HepG2 (cell line): ENCODE data around the gene ZNF831. TPM values are rescaled to one million over a fixed set of nuclear protein-coding genes. Genes with fewer than 3 reads are reported as not detected.

Experiments used
- BCLAF1 ChIP-seq: fragments of 450-650 bp; IDR thresholded peaks from 2 replicates; pipeline ENCODE4 v1.6.1; 2017; ENCODE audit warnings: mild to moderate bottlenecking
- DMAP1 ChIP-seq: IDR thresholded peaks from 2 replicates; pipeline ENCODE4 v1.6.1; 2016
- DPF2 ChIP-seq: sonication (generic); formaldehyde crosslinking; IDR thresholded peaks from 2 replicates; pipeline ENCODE4 v1.4.0; 2020; ENCODE audit warnings: mild to moderate bottlenecking, low read depth, missing genetic modification reagents, borderline replicate concordance
- ELF3 ChIP-seq: IDR thresholded peaks from 2 replicates; pipeline ENCODE4 v1.6.1; 2016; ENCODE audit warnings: missing genetic modification reagents, missing compliant biosample characterization
- HMGXB4 ChIP-seq, 2 experiments: sonication (generic) in 1 of 2; formaldehyde crosslinking in 1 of 2; IDR thresholded peaks; 2 replicates each; pipeline versions ENCODE4 v1.4.0 to v1.6.1; 2018 to 2020; ENCODE audit warnings: missing genetic modification reagents in 2 of 2, borderline replicate concordance in 1 of 2, low read depth in 1 of 2, mild to moderate bottlenecking in 1 of 2, missing biosample characterization in 1 of 2
- JARID2 ChIP-seq: sonication (generic); formaldehyde crosslinking; IDR thresholded peaks from 2 replicates; pipeline ENCODE4 v1.8.1; 2023; ENCODE audit warnings: missing genetic modification reagents, inconsistent platforms; ENCODE audit not compliant: insufficient replicate concordance
- MEIS2 ChIP-seq: sonication (generic); formaldehyde crosslinking; IDR thresholded peaks from 2 replicates; pipeline ENCODE4 v1.9.0; 2021; ENCODE audit warnings: mild to moderate bottlenecking, missing genetic modification reagents
- PRPF4 ChIP-seq: fragments of 200-400 bp; formaldehyde crosslinking; IDR thresholded peaks from 2 replicates; pipeline ENCODE4 v1.6.1; 2016; ENCODE audit warnings: low read length, low read depth; ENCODE audit not compliant: poor library complexity, severe bottlenecking
- SIX1 ChIP-seq: sonication (generic); formaldehyde crosslinking; IDR thresholded peaks from 2 replicates; pipeline ENCODE4 v1.4.0; 2020; ENCODE audit warnings: missing genetic modification reagents, borderline replicate concordance
- TBL1XR1 ChIP-seq: fragments of 150-350 bp; IDR thresholded peaks from 2 replicates; pipeline ENCODE4 v1.6.1; 2014; ENCODE audit warnings: borderline replicate concordance, low read length; ENCODE audit not compliant: partially characterized antibody
- ZC3H13 ChIP-seq: sonication (generic); formaldehyde crosslinking; IDR thresholded peaks from 2 replicates; pipeline ENCODE4 v1.8.1; 2023; ENCODE audit warnings: mild to moderate bottlenecking, missing genetic modification reagents, moderate library complexity
- ZFP90 ChIP-seq: sonication (generic); formaldehyde crosslinking; IDR thresholded peaks from 2 replicates; pipeline ENCODE4 v1.8.0; 2022; ENCODE audit warnings: missing genetic modification reagents, mild to moderate bottlenecking, inconsistent platforms, borderline replicate concordance
- ZFP91 ChIP-seq: sonication (generic); formaldehyde crosslinking; IDR thresholded peaks from 2 replicates; pipeline ENCODE4 v1.9.0; 2022; ENCODE audit warnings: missing genetic modification reagents, mild to moderate bottlenecking, borderline replicate concordance
- ZNF232 ChIP-seq: sonication (generic); formaldehyde crosslinking; IDR thresholded peaks from 2 replicates; pipeline ENCODE4 v1.4.0; 2020; ENCODE audit warnings: missing genetic modification reagents, borderline replicate concordance
- ZNF253 ChIP-seq: sonication (generic); formaldehyde crosslinking; IDR thresholded peaks from 2 replicates; pipeline ENCODE4 v1.8.0; 2022; ENCODE audit warnings: mild to moderate bottlenecking, missing genetic modification reagents, borderline replicate concordance
- ZNF567 ChIP-seq: sonication (generic); formaldehyde crosslinking; IDR thresholded peaks from 2 replicates; pipeline ENCODE4 v1.8.1; 2023; ENCODE audit warnings: mild to moderate bottlenecking, missing genetic modification reagents, borderline replicate concordance
- ZNF589 ChIP-seq: sonication (generic); formaldehyde crosslinking; conservative IDR thresholded peaks from 2 replicates; pipeline ENCODE4 v1.8.0; 2022; ENCODE audit warnings: mild to moderate bottlenecking, moderate library complexity, missing genetic modification reagents
- ZNF788 ChIP-seq: sonication (generic); formaldehyde crosslinking; IDR thresholded peaks from 2 replicates; pipeline ENCODE4 v1.5.0; 2020; ENCODE audit warnings: mild to moderate bottlenecking, missing genetic modification reagents, borderline replicate concordance
- ZNF792 ChIP-seq: IDR thresholded peaks from 2 replicates; pipeline ENCODE4 v1.6.1; 2016
- ZNF878 ChIP-seq: sonication (generic); formaldehyde crosslinking; IDR thresholded peaks from 2 replicates; pipeline ENCODE4 v1.8.1; 2023; ENCODE audit warnings: mild to moderate bottlenecking, missing genetic modification reagents, moderate library complexity
- ZSCAN20 ChIP-seq: sonication (generic); formaldehyde crosslinking; IDR thresholded peaks from 2 replicates; pipeline ENCODE4 v1.4.0; 2020; ENCODE audit warnings: missing genetic modification reagents, mild to moderate bottlenecking, borderline replicate concordance
- ZSCAN21 ChIP-seq: sonication (generic); formaldehyde crosslinking; IDR thresholded peaks from 2 replicates; pipeline ENCODE4 v1.8.0; 2022; ENCODE audit warnings: mild to moderate bottlenecking, missing genetic modification reagents, moderate library complexity, borderline replicate concordance
- polyA plus RNA-seq, 8 experiments: library from polyadenylated mRNA; depleted of rRNA in 3 of 8; stranded (reverse) in 7 of 8; unstranded in 1 of 8; fragments of >200 nt; fragmentation: Illumina TruSeq in 4 of 8; extraction: Trizol in 4 of 8; gene quantifications; 2 replicates each; pipeline versions ENCODE4 v1.2.1 to v1.2.3, GENCODE V29; 2011 to 2016; ENCODE audit warnings: low read depth in 4 of 8, missing spikeins in 1 of 8, mixed read lengths in 1 of 8; ENCODE audit not compliant: insufficient read depth in 1 of 8
- total RNA-seq, 5 experiments: library from RNA; depleted of rRNA; stranded (reverse); fragments of >200 nt; fragmentation: Illumina TruSeq; extraction: Trizol; gene quantifications; 2 replicates each; pipeline ENCODE4 v1.2.3, GENCODE V29; 2016; ENCODE audit warnings: low read depth in 1 of 5

ZNF831 gene
- total and polyA plus RNA-seq, 2 of the 13 experiments (the other 11 are each of a cell fraction or from before 2014, with no cell fraction given), result not detected

- TF ChIP-seq ZFP91 (no peak; the same call in 1 of the 2 replicates), ZNF878 (CRISPR knock-in tag) (no peak), HMGXB4 (CRISPR knock-in tag; IDR thresholded peaks at IDR 0.05; ENCODE audit: borderline replicate concordance in 1 of 2, low read depth in 1 of 2) (peak in 1 of 2 experiments; percentile 30; a peak in 1 of 4 replicates), TBL1XR1 (no peak), ZNF253 (CRISPR knock-in tag) (no peak), SIX1 (CRISPR knock-in tag) (no peak), ZNF232 (no peak), ZNF792 (CRISPR knock-in tag) (no peak), JARID2 (CRISPR knock-in tag) (no peak), ZNF589 (CRISPR knock-in tag) (no peak), DPF2 (no peak), ZFP90 (CRISPR knock-in tag) (no peak), ZC3H13 (CRISPR knock-in tag) (no peak), PRPF4 (no peak), DMAP1 (no peak), MEIS2 (no peak), ELF3 (CRISPR knock-in tag) (peak; percentile 81), ZSCAN21 (no peak), ZNF567 (CRISPR knock-in tag) (no peak), ZSCAN20 (CRISPR knock-in tag) (no peak), ZNF788 (CRISPR knock-in tag) (no peak), BCLAF1 (no peak)
These were observed 58.9 kb downstream of the ZNF831 start (continued) for GRCh38 chr20:59222253-59223181.
